Measurements from ENCODE around the gene TBC1D4. TPM values are rescaled to one million over a fixed set of nuclear protein-coding genes. Genes with fewer than 3 reads are reported as not detected.
"Not testable (repeated sequence)": the region's sequence is repeated elsewhere in the genome, so short reads cannot be mapped to it uniquely, and the experiment has no call there.

The TBC1D4 gene
- total RNA-seq, 3 donors from 2014 or later: 33.3 to 52.8 (median 40.6) TPM

DNA sequence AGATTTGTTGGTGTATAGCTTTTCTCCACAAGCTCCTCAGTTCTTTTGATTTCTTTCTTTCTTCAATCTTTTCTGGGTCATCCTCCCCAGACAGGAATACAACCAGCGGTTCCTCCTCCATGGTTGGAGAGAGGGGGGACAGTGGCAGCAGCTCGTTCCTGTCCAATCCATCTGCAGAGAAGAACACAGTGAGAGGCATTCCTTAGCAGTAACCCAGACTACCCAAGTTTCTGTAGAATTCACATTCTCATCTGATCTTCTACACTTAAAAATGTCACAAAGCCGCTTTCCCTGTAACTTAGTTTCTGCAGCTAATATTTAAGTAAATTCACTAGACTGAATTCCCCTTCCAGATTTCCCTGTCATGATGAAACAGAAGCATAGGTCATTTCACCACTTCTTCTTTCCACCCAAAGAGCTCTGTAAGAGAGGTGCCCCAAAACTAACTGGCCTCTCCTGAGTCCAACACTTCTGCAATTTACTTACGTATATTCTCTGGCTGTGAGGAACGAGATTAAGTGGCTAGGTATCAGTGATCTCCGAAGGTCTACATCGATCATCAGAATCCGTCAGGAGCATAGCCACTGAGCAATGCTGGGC, 171.9 kb downstream of the TBC1D4 start:
- Histone ChIP-seq H3K36me3 (peaks cover 4% of the 10 kb centered on the region), H3K27me3 (no peaks in the 10 kb centered on the region), H3K4me3 (no peak overlapping the region), H3K27ac (no peak overlapping the region), H3K9me3 (no peaks in the 10 kb centered on the region), H3K4me1 (no peaks in the 10 kb centered on the region)
- TF ChIP-seq POLR2AphosphoS5 (IDR thresholded peaks at IDR 0.05): no peak
- TF ChIP-seq, protein P1, sequence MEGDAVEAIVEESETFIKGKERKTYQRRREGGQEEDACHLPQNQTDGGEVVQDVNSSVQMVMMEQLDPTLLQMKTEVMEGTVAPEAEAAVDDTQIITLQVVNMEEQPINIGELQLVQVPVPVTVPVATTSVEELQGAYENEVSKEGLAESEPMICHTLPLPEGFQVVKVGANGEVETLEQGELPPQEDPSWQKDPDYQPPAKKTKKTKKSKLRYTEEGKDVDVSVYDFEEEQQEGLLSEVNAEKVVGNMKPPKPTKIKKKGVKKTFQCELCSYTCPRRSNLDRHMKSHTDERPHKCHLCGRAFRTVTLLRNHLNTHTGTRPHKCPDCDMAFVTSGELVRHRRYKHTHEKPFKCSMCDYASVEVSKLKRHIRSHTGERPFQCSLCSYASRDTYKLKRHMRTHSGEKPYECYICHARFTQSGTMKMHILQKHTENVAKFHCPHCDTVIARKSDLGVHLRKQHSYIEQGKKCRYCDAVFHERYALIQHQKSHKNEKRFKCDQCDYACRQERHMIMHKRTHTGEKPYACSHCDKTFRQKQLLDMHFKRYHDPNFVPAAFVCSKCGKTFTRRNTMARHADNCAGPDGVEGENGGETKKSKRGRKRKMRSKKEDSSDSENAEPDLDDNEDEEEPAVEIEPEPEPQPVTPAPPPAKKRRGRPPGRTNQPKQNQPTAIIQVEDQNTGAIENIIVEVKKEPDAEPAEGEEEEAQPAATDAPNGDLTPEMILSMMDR (IDR thresholded peaks at IDR 0.05): no peak
- no peak for TF ChIP-seq POLR2A (IDR thresholded peaks at IDR 0.05)
- no peak for DNase-seq (ENCODE audit: low spot score in 2 of 2)
- intact Hi-C loops (cut with DNase I; ENCODE audit: low total_unique reads): no loop called here

GRCh38 chr13:75308222-75308621, 173.7 kb downstream of the TBC1D4 start:
- no peak for DNase-seq (ENCODE audit: low spot score in 2 of 2)
- H3K4me3 ChIP-seq: no peak overlapping the region
- H3K27me3 ChIP-seq: no peaks in the 10 kb centered on the region
- no peaks in the 10 kb centered on the region for H3K9me3 ChIP-seq
- TF ChIP-seq, protein P1 (IDR thresholded peaks at IDR 0.05): no peak
- no peak for TF ChIP-seq POLR2AphosphoS5 (IDR thresholded peaks at IDR 0.05)
- TF ChIP-seq POLR2A (IDR thresholded peaks at IDR 0.05): no peak
- no peaks in the 10 kb centered on the region for H3K4me1 ChIP-seq
- peaks cover 4% of the 10 kb centered on the region for H3K36me3 ChIP-seq
- H3K27ac ChIP-seq: no peak overlapping the region
- intact Hi-C loops (cut with DNase I; ENCODE audit: low total_unique reads): no loop called here

GRCh38 chr13:75307370-75307949, 174.5 kb downstream of the TBC1D4 start:
- Histone ChIP-seq H3K27ac (no peak overlapping the region), H3K4me1 (no peaks in the 10 kb centered on the region), H3K27me3 (no peaks in the 10 kb centered on the region), H3K9me3 (no peaks in the 10 kb centered on the region), H3K4me3 (no peak overlapping the region), H3K36me3 (peaks cover 4% of the 10 kb centered on the region)
- TF ChIP-seq POLR2AphosphoS5 (IDR thresholded peaks at IDR 0.05) (no peak), POLR2A (IDR thresholded peaks at IDR 0.05) (no peak)
- TF ChIP-seq, protein P1 (IDR thresholded peaks at IDR 0.05): no peak
- no peak for DNase-seq (ENCODE audit: low spot score in 2 of 2)
- intact Hi-C loops (cut with DNase I; ENCODE audit: low total_unique reads): no loop called here

DNA sequence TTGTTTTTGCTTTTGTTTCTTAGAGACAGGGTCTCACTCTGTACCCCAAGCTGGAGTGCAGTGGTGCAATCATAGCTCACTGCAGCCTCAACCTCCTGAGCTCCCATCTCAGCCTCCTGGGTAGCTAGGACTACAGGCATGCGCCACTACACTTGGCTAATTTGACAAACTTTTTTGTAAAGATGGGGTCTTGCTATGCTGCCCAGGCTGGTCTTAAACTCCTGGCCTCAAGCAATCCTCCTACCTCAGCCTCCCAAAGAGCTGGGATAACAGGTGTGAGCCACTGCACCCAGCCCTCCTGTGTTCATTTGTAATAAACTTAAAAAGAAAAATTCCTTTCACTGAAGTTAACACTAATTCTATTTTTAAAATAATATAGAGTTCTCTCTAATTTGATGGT, 175.0 kb downstream of the TBC1D4 start:
- H3K27ac ChIP-seq; intact Hi-C loops (cut with DNase I; ENCODE audit: low total_unique reads); H3K4me1 ChIP-seq; H3K9me3 ChIP-seq; H3K27me3 ChIP-seq; DNase-seq (ENCODE audit: low spot score in 2 of 2); H3K36me3 ChIP-seq; H3K4me3 ChIP-seq: not testable (repeated sequence)

DNA sequence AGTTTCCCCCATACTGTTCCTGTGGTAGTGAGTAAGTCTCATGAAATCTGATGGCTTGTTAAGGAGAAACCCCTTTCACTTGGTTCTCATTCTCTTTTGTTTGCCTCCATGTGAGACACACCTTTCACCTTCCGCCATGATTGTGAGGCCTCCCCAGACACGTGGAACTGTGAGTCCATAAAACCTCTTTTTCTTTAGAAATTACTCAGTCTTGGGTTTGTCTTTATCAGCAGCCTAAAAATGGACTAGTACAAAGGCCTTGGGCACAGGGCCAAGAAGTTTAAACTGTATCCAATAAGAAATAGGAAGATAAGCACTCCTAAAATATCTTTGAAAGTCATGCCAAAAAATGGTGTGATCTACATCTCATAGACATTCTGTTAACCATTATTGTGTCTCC, 176.9 kb downstream of the TBC1D4 start:
- intact Hi-C loops (cut with DNase I; ENCODE audit: low total_unique reads): no loop called here
- H3K27me3 ChIP-seq: no peaks in the 10 kb centered on the region

More for the DNA sequence above, 176.9 kb downstream of the TBC1D4 start:
- no peak for TF ChIP-seq POLR2AphosphoS5 (IDR thresholded peaks at IDR 0.05)
- TF ChIP-seq POLR2A (IDR thresholded peaks at IDR 0.05): no peak
- TF ChIP-seq, protein P1 (IDR thresholded peaks at IDR 0.05): no peak
- no peak for DNase-seq (ENCODE audit: low spot score in 2 of 2)
- no peak overlapping the region for H3K27ac ChIP-seq
- H3K4me3 ChIP-seq: no peak overlapping the region
- no peaks in the 10 kb centered on the region for H3K4me1 ChIP-seq
- no peaks in the 10 kb centered on the region for H3K9me3 ChIP-seq
- H3K36me3 ChIP-seq: peaks cover 4% of the 10 kb centered on the region
